AG04450 (cell line): Measurements from ENCODE around the gene CECR2. TPM values are rescaled to one million over a fixed set of nuclear protein-coding genes. Genes with fewer than 3 reads are reported as not detected.

Experiments used
- CTCF ChIA-PET: fragments of 300-600, 350-600 bp; formaldehyde crosslinking; extraction: SDS; loops from one replicate; lab custom pipeline; 2022; ENCODE audit warnings: antibody characterized with exemption, inconsistent platforms; lab: Charles Lee
- POLR2A ChIA-PET: fragments of 350-600 bp; formaldehyde crosslinking; extraction: SDS; loops from one replicate; lab custom pipeline; 2021; ENCODE audit warnings: antibody characterized with exemption, inconsistent platforms; lab: Yijun Ruan, JAX
- DNase-seq: peaks from one replicate; pipeline ENCODE4 v3.0.0-alpha.2; 2011; ENCODE audit warnings: low read depth, low spot score
- H3K27ac ChIP-seq: one replicate; pipeline ENCODE4 v1.5.1; 2012; ENCODE audit warnings: low read depth, low read length, control low read depth
- H3K27me3 ChIP-seq: one replicate; pipeline ENCODE4 v1.6.0; 2012; ENCODE audit warnings: low read length; ENCODE audit not compliant: control insufficient read depth, insufficient read depth
- H3K4me3 ChIP-seq: 2 replicates; pipeline ENCODE4 v1.5.1; 2011; ENCODE audit warnings: mild to moderate bottlenecking, low read depth, low read length, control low read depth
- H3K9me3 ChIP-seq: 2 replicates; pipeline ENCODE4 v1.5.1; 2012; ENCODE audit warnings: low read length; ENCODE audit not compliant: control insufficient read depth, insufficient read depth
- polyA plus RNA-seq: library from polyadenylated mRNA; depleted of rRNA; stranded (reverse); fragments of >200 nt; gene quantifications from 2 replicates; pipeline ENCODE4 v1.2.3, GENCODE V29; 2011
- TF ChIP-seq, protein P1 (sequence below): IDR thresholded peaks from 2 replicates; pipeline ENCODE4 v1.5.1; 2011; ENCODE audit warnings: low read depth, low read length, control low read depth, inconsistent platforms

Gene CECR2
- polyA plus RNA-seq, 1 experiment = not detected

DNA sequence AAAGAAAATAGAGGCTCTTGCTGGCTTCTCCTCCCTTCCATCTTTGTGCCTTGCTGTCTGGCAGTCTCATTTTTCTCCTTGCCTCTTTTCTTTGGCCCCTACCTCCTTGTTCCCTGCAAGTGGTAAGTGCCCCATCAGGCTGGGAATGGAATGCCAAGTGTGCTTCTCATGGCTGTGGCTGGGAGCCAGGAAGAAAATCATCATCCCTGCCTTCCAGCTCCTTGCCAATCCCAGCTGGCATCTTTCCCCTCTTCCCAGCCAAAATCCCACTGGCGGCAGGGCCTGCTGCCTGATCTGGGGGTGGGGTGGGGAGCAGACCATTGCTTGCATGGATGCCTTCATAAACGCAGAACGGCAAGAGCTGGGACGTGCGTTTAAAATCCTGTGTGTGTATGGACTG is 167.0 kb downstream of the CECR2 start:
- H3K9me3 ChIP-seq = no peaks in the 10 kb centered on the region
- no peak overlapping the region for H3K27ac ChIP-seq
- no peak overlapping the region for H3K4me3 ChIP-seq
- no peak for DNase-seq
- peaks cover 2% of the 10 kb centered on the region for H3K27me3 ChIP-seq
- TF ChIP-seq, protein P1, sequence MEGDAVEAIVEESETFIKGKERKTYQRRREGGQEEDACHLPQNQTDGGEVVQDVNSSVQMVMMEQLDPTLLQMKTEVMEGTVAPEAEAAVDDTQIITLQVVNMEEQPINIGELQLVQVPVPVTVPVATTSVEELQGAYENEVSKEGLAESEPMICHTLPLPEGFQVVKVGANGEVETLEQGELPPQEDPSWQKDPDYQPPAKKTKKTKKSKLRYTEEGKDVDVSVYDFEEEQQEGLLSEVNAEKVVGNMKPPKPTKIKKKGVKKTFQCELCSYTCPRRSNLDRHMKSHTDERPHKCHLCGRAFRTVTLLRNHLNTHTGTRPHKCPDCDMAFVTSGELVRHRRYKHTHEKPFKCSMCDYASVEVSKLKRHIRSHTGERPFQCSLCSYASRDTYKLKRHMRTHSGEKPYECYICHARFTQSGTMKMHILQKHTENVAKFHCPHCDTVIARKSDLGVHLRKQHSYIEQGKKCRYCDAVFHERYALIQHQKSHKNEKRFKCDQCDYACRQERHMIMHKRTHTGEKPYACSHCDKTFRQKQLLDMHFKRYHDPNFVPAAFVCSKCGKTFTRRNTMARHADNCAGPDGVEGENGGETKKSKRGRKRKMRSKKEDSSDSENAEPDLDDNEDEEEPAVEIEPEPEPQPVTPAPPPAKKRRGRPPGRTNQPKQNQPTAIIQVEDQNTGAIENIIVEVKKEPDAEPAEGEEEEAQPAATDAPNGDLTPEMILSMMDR = no peak
- ChIA-PET CTCF (interaction anchor here (1.7 kb wide), 1 partner anchor 365 kb away, joined by 10 read pairs; no protein-coding TSS in a partner anchor), POLR2A (no interaction called here)

DNA sequence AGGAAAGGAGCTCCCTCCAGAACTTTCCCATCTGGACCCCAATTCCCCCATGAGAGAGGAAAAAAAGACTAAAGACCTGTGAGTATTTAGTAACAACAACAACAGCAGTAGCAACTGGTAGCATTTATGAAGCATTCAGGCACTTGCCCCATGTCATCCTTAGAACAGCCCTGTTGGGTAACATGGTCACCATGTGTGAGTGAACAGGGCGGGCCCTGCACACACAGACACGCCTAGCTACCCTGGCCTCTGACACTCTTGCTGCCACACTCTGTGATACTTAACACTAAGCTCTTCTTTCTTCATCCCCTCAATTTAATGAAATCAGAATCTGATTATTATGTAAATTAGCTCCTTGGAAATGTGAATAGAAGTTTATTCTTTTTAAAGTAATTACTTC is 167.9 kb downstream of the CECR2 start:
- Histone ChIP-seq H3K4me3 (no peak overlapping the region), H3K27ac (no peak overlapping the region), H3K27me3 (peaks cover 4% of the 10 kb centered on the region), H3K9me3 (no peaks in the 10 kb centered on the region)
- TF ChIP-seq, protein P1 = no peak
- ChIA-PET POLR2A (no interaction called here), CTCF (interaction anchor here (1.0 to 1.7 kb wide), 2 partner anchors 15 to 365 kb away, joined by 3 to 10 read pairs; no protein-coding TSS in a partner anchor)
- no peak for DNase-seq

DNA sequence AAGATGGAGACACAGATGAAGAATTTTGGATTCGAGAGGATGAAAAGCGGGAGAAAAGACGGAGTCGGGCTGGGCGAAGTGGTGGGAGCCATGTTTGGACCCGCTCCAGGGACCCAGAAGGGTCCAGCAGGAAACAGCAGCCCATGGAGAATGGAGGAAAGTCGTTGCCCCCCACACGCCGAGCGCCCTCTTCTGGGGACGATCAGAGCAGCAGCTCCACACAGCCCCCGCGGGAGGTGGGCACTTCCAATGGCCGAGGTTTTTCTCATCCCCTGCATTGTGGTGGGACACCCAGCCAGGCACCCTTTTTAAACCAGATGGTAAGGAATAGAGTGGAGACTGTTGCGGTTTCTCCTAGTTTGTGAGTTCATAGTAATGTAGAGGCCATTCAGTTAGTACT is 171.2 kb downstream of the CECR2 start:
- Histone ChIP-seq H3K27ac (no peak overlapping the region), H3K4me3 (no peak overlapping the region), H3K9me3 (no peaks in the 10 kb centered on the region), H3K27me3 (peaks cover 4% of the 10 kb centered on the region)
- CTCF ChIA-PET = no interaction called here
- TF ChIP-seq, protein P1 = no peak
- DNase-seq = no peak
- POLR2A ChIA-PET = no interaction called here

DNA sequence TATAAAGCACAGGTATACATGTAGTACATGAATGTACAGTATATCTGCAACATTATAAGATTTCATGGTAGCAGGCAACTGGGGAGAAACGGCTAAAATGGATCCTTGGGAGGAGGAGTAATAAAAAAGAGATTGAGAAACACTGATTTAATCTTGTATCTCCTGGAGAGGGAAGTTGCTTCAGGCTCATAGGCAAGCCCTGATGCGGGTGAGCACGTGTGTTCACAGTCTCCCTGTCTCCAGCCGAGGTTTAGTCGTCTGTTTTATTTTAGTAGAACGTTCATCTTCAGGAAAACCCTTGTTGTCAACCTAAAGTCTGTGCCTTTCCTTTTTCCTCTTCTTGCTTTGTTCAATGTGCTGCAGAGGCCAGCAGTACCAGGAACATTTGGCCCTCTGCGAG is 172.2 kb downstream of the CECR2 start:
- Histone ChIP-seq H3K4me3 (no peak overlapping the region), H3K27ac (no peak overlapping the region), H3K27me3 (peaks cover 4% of the 10 kb centered on the region), H3K9me3 (no peaks in the 10 kb centered on the region)
- ChIA-PET POLR2A (no interaction called here), CTCF (no interaction called here)
- TF ChIP-seq, protein P1 = no peak
- no peak for DNase-seq

DNA sequence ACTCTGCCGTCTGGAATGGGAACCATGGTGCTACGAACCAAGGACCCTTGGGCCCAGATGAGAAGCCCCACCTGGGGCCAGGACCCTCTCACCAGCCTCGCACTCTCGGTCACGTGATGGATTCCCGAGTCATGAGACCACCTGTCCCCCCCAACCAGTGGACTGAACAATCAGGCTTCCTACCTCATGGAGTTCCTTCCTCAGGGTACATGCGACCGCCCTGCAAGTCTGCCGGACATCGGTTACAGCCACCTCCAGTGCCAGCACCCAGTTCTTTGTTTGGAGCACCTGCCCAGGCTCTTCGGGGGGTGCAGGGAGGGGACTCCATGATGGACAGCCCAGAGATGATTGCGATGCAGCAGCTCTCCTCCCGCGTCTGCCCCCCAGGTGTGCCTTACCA is 173.2 kb downstream of the CECR2 start:
- Histone ChIP-seq H3K9me3 (no peaks in the 10 kb centered on the region), H3K27me3 (peaks cover 4% of the 10 kb centered on the region), H3K27ac (no peak overlapping the region), H3K4me3 (no peak overlapping the region)
- CTCF ChIA-PET = interaction anchor here (2.0 kb wide), 1 partner anchor 16 kb away, joined by 8 read pairs; no protein-coding TSS in a partner anchor
- TF ChIP-seq, protein P1 = no peak
- POLR2A ChIA-PET = no interaction called here
- no peak for DNase-seq
